Epithelial cell of prostate (primary cell): Measurements from ENCODE around the gene RPS3.
"Not testable (repeated sequence)": the region's sequence is repeated elsewhere in the genome, so short reads cannot be mapped to it uniquely, and the experiment has no call there.

Experiments used
- DNase-seq: peaks from one replicate; pipeline ENCODE4 v3.0.0-alpha.2; 2011; ENCODE audit warnings: low read depth, low spot score
- H3K27ac ChIP-seq: fragments of 450-650 bp; 2 replicates; pipeline ENCODE4 v1.5.1; 2017; ENCODE audit warnings: mild to moderate bottlenecking

RPS3 gene

DNA sequence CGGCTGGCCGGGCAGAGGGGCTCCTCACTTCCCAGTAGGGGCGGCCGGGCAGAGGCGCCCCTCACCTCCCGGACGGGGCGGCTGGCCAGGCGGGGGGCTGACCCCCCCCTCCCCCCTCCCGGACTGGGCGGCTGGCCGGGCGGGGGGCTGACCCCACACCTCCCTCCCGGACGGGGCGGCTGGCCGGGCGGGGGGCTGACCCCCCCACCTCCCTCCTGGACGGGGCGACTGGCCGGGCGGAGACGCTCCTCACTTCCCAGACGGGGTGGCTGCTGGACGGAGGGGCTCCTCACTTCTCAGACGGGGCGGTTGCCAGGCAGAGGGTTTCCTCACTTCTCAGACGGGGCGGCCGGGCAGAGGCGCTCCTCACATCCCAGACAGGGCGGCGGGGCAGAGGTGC is 10.7 kb downstream of the RPS3 start:
- H3K27ac ChIP-seq, DNase-seq: not testable (repeated sequence)

DNA sequence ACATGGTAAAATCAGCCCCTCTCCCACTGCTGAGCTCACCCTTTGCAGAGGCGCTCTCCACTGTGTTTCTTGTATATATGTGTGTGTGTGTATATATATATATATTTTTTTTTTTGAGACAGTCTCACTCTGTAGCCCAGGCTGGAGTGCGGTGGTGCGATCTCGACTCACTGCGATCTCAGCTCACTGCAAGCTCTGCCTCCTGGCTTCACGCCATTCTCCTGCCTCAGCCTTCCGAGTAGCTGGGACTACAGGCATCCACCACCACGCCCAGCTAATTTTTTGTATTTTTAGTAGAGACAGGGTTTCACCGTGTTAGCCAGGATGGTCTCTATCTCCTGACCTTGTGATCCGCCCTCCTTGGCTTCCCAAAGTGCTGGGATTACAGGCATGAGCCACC is 13.8 kb downstream of the RPS3 start:
- H3K27ac ChIP-seq, DNase-seq: not testable (repeated sequence)

DNA sequence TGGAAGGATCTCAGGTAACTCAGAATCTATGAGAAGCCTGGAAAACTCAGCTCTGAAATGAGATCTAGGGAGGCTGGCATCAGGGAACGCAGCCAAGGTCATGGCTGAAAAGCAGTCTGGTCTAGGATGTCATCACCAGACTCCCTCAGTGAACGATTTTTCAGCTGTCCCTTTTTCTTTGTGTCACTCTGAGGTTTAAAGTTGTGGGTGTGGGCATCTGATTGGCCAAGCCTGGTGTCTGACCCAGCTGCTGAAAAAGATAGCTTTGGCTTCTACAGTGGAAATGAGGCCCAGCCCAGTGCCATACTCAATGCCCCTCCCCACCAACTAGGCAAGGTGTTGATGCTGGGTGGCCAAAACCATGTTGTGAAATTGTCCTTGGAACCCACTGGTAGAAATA is 14.5 kb downstream of the RPS3 start:
- no peak for DNase-seq
- H3K27ac ChIP-seq, result no peak overlapping the region

- no peak for DNase-seq
- H3K27ac ChIP-seq, result peak overlapping the region; percentile 93
These were observed 21.1 kb downstream of the RPS3 start for GRCh38 chr11:75420224-75421034.

- no peak for DNase-seq
- peak overlapping the region; percentile 93 for H3K27ac ChIP-seq
These were observed 21.8 kb downstream of the RPS3 start for GRCh38 chr11:75421035-75421602.

GRCh38 chr11:75421902-75422247 is 22.6 kb downstream of the RPS3 start:
- DNase-seq, result no peak

DNA sequence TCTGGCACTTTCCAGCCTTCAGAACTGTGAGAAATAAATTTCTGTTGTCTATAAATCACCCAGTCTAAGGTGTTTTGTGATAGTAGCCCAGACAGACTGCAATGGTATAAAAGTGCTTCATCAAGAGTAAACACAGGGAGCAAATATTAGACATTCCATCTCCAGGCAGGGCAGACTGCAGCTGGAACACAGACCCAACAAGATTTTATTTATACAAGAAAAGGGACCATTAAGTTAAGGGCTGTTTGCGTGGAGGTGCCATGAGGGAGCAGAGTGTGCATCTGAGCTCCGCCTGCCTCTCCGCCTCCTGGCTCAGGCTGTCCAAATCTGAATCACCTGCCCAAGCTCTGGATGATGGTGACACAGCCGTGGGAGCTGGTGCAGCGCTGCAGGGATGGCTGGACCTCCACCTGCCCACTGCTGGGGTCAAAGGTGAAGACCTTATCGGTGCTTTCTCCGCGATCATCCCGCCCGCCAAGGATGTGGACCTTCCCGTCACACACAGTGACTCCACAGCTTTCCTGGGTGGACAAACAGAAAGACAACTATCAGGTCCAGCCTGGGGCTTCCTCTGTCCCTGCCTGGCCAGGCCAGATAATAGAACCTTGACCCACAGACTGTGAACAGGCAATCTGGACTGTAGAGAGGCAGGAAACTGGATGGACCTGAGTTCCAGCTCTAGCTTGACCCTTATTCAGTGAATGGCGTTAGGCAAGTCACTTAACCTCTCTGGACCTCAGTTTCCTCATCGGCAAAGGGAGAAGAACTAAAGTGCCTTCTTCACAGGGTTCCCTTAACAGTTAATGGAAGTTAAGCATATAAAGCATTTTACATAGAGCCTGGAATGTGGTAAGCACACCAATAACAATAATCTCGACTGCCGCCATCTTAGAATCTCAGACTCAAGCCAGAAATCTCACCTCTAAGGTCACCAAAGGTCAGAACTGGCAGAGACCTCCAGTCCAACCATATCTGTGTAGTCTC is 23.2 kb downstream of the RPS3 start:
- H3K27ac ChIP-seq, result peak overlapping the region; percentile 93
- DNase-seq, result no peak

More at GRCh38 chr11:75421902-75422247, 22.6 kb downstream of the RPS3 start:
- peak overlapping the region; percentile 93 for H3K27ac ChIP-seq

DNA sequence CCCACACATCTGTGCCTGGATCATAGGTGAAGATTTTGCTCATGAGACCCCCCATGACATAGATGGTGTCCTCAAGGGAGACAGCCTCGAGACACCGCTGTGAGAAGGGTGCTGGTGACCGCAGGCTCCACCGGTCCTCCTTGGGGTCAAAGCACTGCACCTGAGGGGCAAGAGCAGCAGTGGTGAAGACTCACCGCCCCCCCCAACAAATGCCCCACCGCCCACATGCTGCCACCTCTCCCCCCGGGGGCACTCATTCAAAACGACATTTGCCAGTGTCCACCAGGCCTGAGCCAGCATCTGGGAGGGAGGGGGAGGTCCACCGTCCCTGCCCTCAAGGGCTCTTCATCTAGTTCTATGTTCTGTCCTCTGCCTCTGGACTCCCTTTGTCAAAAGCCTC is 24.4 kb downstream of the RPS3 start:
- DNase-seq, result no peak
- no peak overlapping the region for H3K27ac ChIP-seq

- no peak overlapping the region for H3K27ac ChIP-seq
- DNase-seq, result no peak
These were observed 25.1 kb downstream of the RPS3 start for GRCh38 chr11:75424396-75424795.

DNA sequence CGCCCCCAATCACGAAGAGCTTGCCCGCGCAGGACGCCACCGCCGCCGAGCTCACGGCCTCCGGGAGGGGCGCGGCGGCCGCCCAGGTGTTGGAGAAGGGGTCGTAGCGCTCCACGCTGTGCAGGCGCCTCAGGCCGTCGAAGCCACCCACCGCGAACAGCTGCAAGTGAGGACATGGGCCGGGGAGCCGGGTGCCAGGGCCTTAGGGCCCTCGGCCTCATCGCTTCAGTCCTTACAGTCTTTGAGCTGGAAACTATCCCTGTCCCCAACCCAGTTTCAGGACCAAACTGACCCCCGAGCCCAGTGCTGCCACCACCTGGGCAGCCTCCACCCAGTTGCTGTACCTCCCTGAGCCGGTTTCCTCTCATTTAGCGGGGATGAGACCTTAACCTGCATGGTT is 26.1 kb downstream of the RPS3 start:
- H3K27ac ChIP-seq, result no peak overlapping the region
- no peak for DNase-seq

- DNase-seq, result no peak
- no peak overlapping the region for H3K27ac ChIP-seq
These were observed 27.4 kb downstream of the RPS3 start for GRCh38 chr11:75426720-75427086.

DNA sequence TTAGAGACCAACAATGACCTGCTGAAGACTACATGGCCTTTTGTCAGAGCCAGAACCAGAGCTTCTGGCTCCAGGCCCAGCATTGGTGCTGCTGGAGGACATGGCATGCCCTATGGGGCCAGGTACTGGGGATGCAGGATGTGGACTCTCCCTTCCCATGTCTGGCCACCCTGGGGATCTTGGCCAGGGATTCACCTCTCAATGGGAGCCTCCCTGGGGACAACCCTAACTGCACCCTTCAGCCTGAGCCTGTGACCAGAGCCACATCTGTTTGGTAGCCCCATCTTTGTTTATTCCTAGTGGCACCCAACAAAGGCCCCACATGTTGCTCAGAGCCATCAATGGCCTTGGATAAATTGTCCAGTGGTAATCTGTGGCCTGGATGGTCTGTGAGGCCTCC is 27.9 kb downstream of the RPS3 start:
- no peak overlapping the region for H3K27ac ChIP-seq
- no peak for DNase-seq

DNA sequence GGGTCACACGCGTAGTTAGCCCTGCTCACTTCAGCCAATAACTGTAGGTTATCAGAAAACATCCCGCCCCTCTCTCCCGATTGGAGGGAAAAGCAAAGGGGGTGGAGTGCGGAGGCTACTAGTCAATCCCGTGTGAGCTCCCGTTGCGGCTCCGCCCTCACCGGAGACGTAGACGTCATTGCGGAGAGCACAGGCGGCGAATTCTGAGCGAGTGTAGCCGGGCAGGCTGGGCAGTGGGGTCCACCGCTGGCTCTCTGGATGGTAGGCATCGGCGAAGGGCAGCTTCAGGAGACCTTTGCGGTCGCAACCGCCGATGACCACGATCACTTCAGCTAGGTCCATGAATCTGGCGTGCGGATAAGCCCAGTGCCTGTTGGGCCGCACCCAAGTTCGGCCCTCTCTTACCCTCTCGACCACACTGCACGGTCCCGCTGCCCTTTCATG is 29.0 kb downstream of the RPS3 start:
- no peak for DNase-seq
- no peak overlapping the region for H3K27ac ChIP-seq

DNA sequence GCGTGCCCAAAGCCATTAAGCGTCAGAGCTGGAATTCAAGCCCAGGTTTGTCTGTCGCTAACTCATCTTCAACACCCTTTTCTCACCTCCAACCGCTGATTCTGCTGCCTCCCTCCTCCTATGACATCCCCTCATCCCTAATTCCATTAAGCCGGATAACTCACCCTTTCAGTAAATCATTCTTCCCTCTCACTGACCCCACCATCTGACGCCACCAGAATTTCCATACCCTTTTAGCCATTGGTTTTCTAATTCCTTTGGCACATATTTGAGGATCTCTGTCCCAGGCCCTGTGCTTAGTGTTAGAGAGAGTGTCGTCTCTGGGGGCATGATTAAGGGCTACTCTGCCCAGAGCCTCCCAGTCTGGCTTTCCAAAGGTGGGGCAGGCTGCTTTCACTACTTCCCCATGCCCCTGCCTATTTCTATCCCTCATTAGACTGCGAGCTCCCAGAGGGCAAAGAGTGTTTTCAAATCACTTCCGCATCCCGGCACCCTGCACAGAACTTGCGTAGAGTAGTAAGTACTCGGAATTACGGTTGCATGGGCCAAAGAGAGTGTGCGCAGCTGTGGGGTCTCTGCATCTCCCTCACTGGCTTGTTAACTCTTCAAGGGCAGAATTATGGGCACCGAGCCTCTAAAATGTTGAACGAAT is 29.8 kb downstream of the RPS3 start:
- H3K27ac ChIP-seq, result no peak overlapping the region
- no peak for DNase-seq

DNA sequence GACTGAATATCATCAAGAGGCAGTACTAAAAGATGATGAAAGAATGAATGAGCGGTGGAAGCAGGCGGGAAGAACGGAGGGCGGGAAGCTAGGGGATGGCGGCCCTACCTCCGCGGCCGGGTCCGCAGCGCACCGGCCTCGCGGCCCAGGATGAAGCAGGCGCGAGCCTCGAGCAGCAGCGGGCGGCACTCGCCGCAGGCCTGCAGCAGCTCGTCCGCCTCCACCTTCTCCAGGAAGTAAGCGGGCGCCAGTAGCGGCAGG is 30.3 kb downstream of the RPS3 start:
- H3K27ac ChIP-seq, result no peak overlapping the region
- no peak for DNase-seq

DNA sequence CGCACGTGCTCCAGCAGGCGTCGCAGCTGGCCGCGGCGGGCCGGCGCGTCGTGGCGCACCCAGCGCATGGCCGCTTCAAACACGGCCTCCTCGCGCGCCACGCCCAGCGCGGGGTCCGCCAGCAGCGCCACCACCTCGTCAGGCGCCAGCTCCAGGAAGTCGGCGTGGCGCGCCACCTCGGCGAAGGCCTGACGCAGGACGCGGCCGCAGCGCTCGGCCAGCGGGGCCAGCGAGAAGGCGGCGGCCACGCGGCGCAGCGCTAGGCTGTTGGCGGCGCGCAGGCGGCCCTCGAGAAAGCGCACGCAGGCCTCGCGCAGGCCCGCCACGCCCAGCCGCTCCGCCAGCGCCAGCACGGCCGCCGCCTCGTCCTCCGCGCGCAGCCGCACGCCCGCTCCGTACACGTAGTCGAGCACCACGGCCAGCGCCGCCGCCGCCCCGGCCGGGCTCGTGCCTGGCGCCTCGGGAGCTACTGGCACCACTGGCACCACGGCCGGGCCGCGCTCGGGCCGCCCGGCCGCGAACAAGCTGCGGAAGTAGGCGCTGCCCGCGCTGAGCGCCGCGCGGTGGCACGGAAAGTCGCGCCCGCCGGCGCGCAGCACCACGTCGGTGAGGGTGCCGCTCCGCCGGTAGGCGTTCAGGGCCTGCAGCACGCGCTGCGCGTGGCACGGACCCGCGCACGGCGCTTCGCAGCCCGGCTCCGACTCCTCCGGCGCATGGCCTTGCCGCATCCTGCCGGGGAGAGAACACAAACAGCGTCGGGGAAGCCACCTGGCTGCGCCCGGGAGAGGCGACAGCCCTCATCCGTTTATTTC is 30.8 kb downstream of the RPS3 start:
- H3K27ac ChIP-seq, result no peak overlapping the region
- DNase-seq, result no peak

GRCh38 chr11:75430714-75431532 is 31.6 kb downstream of the RPS3 start:
- no peak overlapping the region for H3K27ac ChIP-seq
- DNase-seq, result no peak

GRCh38 chr11:75431533-75432525 is 32.5 kb downstream of the RPS3 start:
- no peak for DNase-seq

More at GRCh38 chr11:75431533-75432525, 32.5 kb downstream of the RPS3 start:
- H3K27ac ChIP-seq, result no peak overlapping the region
